Smooth muscle cell (in vitro differentiated cells): ENCODE measurements around the gene CDCA5. TPM values are rescaled to one million over a fixed set of nuclear protein-coding genes. Genes with fewer than 3 reads are reported as not detected.

Source experiments
- DNase-seq: peaks from one replicate; lab custom pipeline; 2025; ENCODE audit not compliant: unreplicated experiment; lab: John Stamatoyannopoulos, UW
- H2AFZ ChIP-seq: fragments of 200-600 bp; sonication (generic); 2 replicates; pipeline ENCODE4 v1.6.0; 2016; ENCODE audit warnings: antibody characterized with exemption, low read depth, mild to moderate bottlenecking
- H3F3A ChIP-seq: fragments of 200-600 bp; sonication (generic); 2 replicates; pipeline ENCODE4 v1.6.0; 2017; ENCODE audit warnings: antibody characterized with exemption, low read depth
- H3K27ac ChIP-seq: fragments of 200-600 bp; sonication (generic); 2 replicates; pipeline ENCODE4 v1.5.1; 2016; ENCODE audit warnings: low read depth, mild to moderate bottlenecking
- H3K27me3 ChIP-seq: fragments of 200-600 bp; sonication (generic); 2 replicates; pipeline ENCODE4 v1.6.1; 2016; ENCODE audit warnings: low read depth, mild to moderate bottlenecking
- H3K36me3 ChIP-seq: fragments of 200-600 bp; sonication (generic); 2 replicates; pipeline ENCODE4 v1.5.1; 2016; ENCODE audit warnings: low read depth
- H3K4me1 ChIP-seq: fragments of 200-600 bp; sonication (generic); 2 replicates; pipeline ENCODE4 v1.5.1; 2016; ENCODE audit warnings: low read depth
- H3K4me2 ChIP-seq: fragments of 200-600 bp; sonication (generic); 2 replicates; pipeline ENCODE4 v1.6.0; 2016; ENCODE audit warnings: mild to moderate bottlenecking
- H3K4me3 ChIP-seq: fragments of 200-600 bp; sonication (generic); 2 replicates; pipeline ENCODE4 v1.5.1; 2016; ENCODE audit warnings: mild to moderate bottlenecking
- H3K79me2 ChIP-seq: fragments of 200-600 bp; sonication (generic); 2 replicates; pipeline ENCODE4 v1.6.0; 2016; ENCODE audit warnings: low read depth, mild to moderate bottlenecking
- H3K9ac ChIP-seq: fragments of 200-600 bp; sonication (generic); 2 replicates; pipeline ENCODE4 v1.6.0; 2016; ENCODE audit warnings: low read depth
- H3K9me3 ChIP-seq: fragments of 200-600 bp; sonication (generic); replicated peaks from 2 replicates; pipeline ENCODE4 v1.5.1; 2016; ENCODE audit warnings: low read depth
- H4K20me1 ChIP-seq: fragments of 200-600 bp; sonication (generic); 2 replicates; pipeline ENCODE4 v1.6.0; 2016; ENCODE audit warnings: low read depth
- CTCF ChIP-seq: fragments of 200-600 bp; sonication (generic); IDR thresholded peaks from 2 replicates; pipeline ENCODE4 v1.5.1; 2017; ENCODE audit warnings: borderline replicate concordance, mild to moderate bottlenecking, antibody characterized with exemption; ENCODE audit not compliant: insufficient read depth, poor library complexity, severe bottlenecking
- WGBS: methylation state at CpG from one replicate; pipeline ENCODE4 v1.1.7; 2016; ENCODE audit warnings: low lambda C conversion rate; 5-methylcytosine and 5-hydroxymethylcytosine counted together
- polyA plus RNA-seq: library from polyadenylated mRNA; unstranded; fragments of >200 nt; fragmentation: Nextera tagmentation; extraction: Ambion mirVana; gene quantifications from 2 replicates; pipeline ENCODE4 v1.2.1, GENCODE V29; 2016
- total RNA-seq: library from RNA; depleted of rRNA; stranded (reverse); fragments of >200 nt; gene quantifications from 2 replicates; pipeline ENCODE4 v1.2.3, GENCODE V29; 2014

CDCA5 gene
- total and polyA plus RNA-seq, 2 experiments from 2014 or later, result 8.0 to 11.2 TPM

DNA sequence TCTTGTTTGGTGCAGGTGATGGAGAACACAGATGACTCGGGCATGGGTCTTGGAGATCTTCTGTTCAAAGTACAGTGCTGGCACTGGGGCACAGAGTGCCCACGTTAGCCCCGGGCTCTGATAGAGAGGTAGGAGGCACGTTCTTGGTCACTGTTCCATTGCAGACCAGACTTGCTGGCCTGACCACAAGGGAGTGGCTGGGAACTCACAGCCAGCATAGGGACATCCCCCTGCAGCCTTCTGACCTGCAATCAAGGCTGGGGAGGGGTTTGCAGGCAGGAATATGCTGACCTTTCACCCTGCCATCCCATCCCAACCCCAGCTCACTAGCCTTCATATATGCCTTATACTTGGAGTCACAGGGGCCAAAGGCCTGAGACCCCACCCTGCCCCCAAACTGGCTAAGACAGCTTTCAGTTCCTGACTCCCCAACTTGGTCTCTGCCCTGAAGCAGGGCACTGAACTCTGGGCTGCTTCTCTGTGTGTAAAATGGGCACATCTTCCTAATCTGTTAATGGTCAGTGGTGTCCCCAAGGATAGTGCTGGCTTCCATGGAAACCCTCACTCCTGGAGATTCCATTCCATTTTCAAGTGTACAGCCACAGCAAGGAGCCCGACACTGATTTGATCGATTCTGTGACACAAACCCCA is 42.9 kb upstream of the CDCA5 start:
- no peak for TF ChIP-seq CTCF
- peaks cover 25% of the 10 kb centered on the region for H3K79me2 ChIP-seq
- no peak overlapping the region for H2AFZ ChIP-seq
- H3K4me2 ChIP-seq, result no peak overlapping the region
- H3K9ac ChIP-seq, result no peak overlapping the region
- no peaks in the 10 kb centered on the region for H3K9me3 ChIP-seq
- 94% methylated on average over 6 of the region's 6 CpGs for WGBS
- peaks cover 14% of the 10 kb centered on the region for H4K20me1 ChIP-seq
- H3K27me3 ChIP-seq, result no peaks in the 10 kb centered on the region
- H3K4me3 ChIP-seq, result no peak overlapping the region
- DNase-seq, result no peak
- peaks cover 6% of the 10 kb centered on the region for H3K4me1 ChIP-seq
- H3K27ac ChIP-seq, result no peak overlapping the region
- peaks cover 20% of the 10 kb centered on the region for H3F3A ChIP-seq
- no peaks in the 10 kb centered on the region for H3K36me3 ChIP-seq

- H2AFZ ChIP-seq, result no peak overlapping the region
- no peak for DNase-seq
- H3K27me3 ChIP-seq, result no peaks in the 10 kb centered on the region
- TF ChIP-seq CTCF, result no peak
- no peak overlapping the region for H3K4me2 ChIP-seq
- H3F3A ChIP-seq, result peaks cover 26% of the 10 kb centered on the region
- H3K9ac ChIP-seq, result no peak overlapping the region
- H3K36me3 ChIP-seq, result no peaks in the 10 kb centered on the region
- no peak overlapping the region for H3K4me3 ChIP-seq
- peaks cover 11% of the 10 kb centered on the region for H3K4me1 ChIP-seq
- no peak overlapping the region for H3K27ac ChIP-seq
- peaks cover 38% of the 10 kb centered on the region for H3K79me2 ChIP-seq
- WGBS, result 96% methylated on average over 12 of the region's 12 CpGs
- no peaks in the 10 kb centered on the region for H3K9me3 ChIP-seq
- peaks cover 4% of the 10 kb centered on the region for H4K20me1 ChIP-seq
Measured at GRCh38 chr11:65125197-65126056, 41.6 kb upstream of the CDCA5 start.

GRCh38 chr11:65124480-65125196 is 40.8 kb upstream of the CDCA5 start:
- WGBS, result over 99% methylated on average over 5 of the region's 5 CpGs
- no peak overlapping the region for H2AFZ ChIP-seq
- no peaks in the 10 kb centered on the region for H3K9me3 ChIP-seq
- no peaks in the 10 kb centered on the region for H3K36me3 ChIP-seq
- no peak overlapping the region for H3K9ac ChIP-seq
- no peak overlapping the region for H3K4me3 ChIP-seq
- peaks cover 46% of the 10 kb centered on the region for H3K79me2 ChIP-seq
- peaks cover 11% of the 10 kb centered on the region for H3K4me1 ChIP-seq
- peaks cover 34% of the 10 kb centered on the region for H3F3A ChIP-seq
- H3K4me2 ChIP-seq, result no peak overlapping the region
- TF ChIP-seq CTCF, result no peak
- H3K27me3 ChIP-seq, result no peaks in the 10 kb centered on the region
- no peak overlapping the region for H3K27ac ChIP-seq
- H4K20me1 ChIP-seq, result peaks cover 4% of the 10 kb centered on the region
- DNase-seq, result no peak
